A549 (cell line): Measurements from ENCODE around the gene CCDC159.

ENCODE experiments used
- MAX ChIP-seq: IDR thresholded peaks from 2 replicates; pipeline ENCODE4 v1.6.1; 2012
- MYC ChIP-seq: IDR thresholded peaks from 2 replicates; pipeline ENCODE4 v1.6.1; 2012; ENCODE audit warnings: mild to moderate bottlenecking, inconsistent platforms, low read length, improper control_type of control experiment, borderline replicate concordance
- RAD21 ChIP-seq, 2 experiments: fragments of >200 bp in 1 of 2; sonication (Bioruptor Twin) in 1 of 2; formaldehyde crosslinking in 1 of 2; IDR thresholded peaks in 1 of 2; conservative IDR thresholded peaks in 1 of 2; 2 replicates in 1 of 2; 3 replicates in 1 of 2; pipeline ENCODE4 v1.6.1; 2012 to 2018; ENCODE audit warnings: inconsistent platforms in 1 of 2
- TF ChIP-seq, protein P1 (sequence below): fragments of >200 bp; sonication (Bioruptor Twin); formaldehyde crosslinking; IDR thresholded peaks from 3 replicates; pipeline ENCODE4 v1.5.1; 2016

- no peak for TF ChIP-seq MYC
- no peak for TF ChIP-seq MAX
- TF ChIP-seq, protein P1, sequence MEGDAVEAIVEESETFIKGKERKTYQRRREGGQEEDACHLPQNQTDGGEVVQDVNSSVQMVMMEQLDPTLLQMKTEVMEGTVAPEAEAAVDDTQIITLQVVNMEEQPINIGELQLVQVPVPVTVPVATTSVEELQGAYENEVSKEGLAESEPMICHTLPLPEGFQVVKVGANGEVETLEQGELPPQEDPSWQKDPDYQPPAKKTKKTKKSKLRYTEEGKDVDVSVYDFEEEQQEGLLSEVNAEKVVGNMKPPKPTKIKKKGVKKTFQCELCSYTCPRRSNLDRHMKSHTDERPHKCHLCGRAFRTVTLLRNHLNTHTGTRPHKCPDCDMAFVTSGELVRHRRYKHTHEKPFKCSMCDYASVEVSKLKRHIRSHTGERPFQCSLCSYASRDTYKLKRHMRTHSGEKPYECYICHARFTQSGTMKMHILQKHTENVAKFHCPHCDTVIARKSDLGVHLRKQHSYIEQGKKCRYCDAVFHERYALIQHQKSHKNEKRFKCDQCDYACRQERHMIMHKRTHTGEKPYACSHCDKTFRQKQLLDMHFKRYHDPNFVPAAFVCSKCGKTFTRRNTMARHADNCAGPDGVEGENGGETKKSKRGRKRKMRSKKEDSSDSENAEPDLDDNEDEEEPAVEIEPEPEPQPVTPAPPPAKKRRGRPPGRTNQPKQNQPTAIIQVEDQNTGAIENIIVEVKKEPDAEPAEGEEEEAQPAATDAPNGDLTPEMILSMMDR, result no peak
- TF ChIP-seq RAD21 (conservative IDR thresholded peaks at IDR 0.05 in 1 of 2, IDR thresholded peaks at IDR 0.05 in 1 of 2), result no peak
Observed at GRCh38 chr19:11323601-11324078, 22.7 kb upstream of the CCDC159 start.
